T-helper 9 cell (primary cell): ENCODE results near the gene SFTPB.
"Not testable (repeated sequence)": the region's sequence is repeated elsewhere in the genome, so short reads cannot be mapped to it uniquely, and the experiment has no call there.

Source experiments
- DNase-seq: peaks from one replicate; pipeline ENCODE4 v3.0.0-alpha.2; 2020

The SFTPB gene

GRCh38 chr2:85652056-85652455 lies 15.9 kb downstream of the SFTPB start:
- no peak for DNase-seq

GRCh38 chr2:85651097-85651496 lies 16.9 kb downstream of the SFTPB start:
- no peak for DNase-seq

- no peak for DNase-seq
Observed at GRCh38 chr2:85650456-85650855, 17.5 kb downstream of the SFTPB start.

- DNase-seq = no peak
Observed at GRCh38 chr2:85649201-85650190, 18.5 kb downstream of the SFTPB start.

- DNase-seq = no peak
Observed at GRCh38 chr2:85648619-85649018, 19.4 kb downstream of the SFTPB start.

- DNase-seq = no peak
Observed at GRCh38 chr2:85647823-85648526, 20.0 kb downstream of the SFTPB start.

- no peak for DNase-seq
Observed at GRCh38 chr2:85646166-85646565, 21.8 kb downstream of the SFTPB start.

GRCh38 chr2:85644909-85645308 lies 23.1 kb downstream of the SFTPB start:
- no peak for DNase-seq

- no peak for DNase-seq
Observed at GRCh38 chr2:85642725-85643124, 25.3 kb downstream of the SFTPB start.

GRCh38 chr2:85635636-85636035 lies 32.4 kb downstream of the SFTPB start:
- no peak for DNase-seq

GRCh38 chr2:85635011-85635410 lies 33.0 kb downstream of the SFTPB start:
- no peak for DNase-seq

- no peak for DNase-seq
Observed at GRCh38 chr2:85631316-85631715, 36.7 kb downstream of the SFTPB start.

- no peak for DNase-seq
Observed at GRCh38 chr2:85628658-85629057, 39.3 kb downstream of the SFTPB start.

GRCh38 chr2:85623991-85624390 lies 44.0 kb downstream of the SFTPB start:
- DNase-seq = no peak

GRCh38 chr2:85621338-85621737 lies 46.7 kb downstream of the SFTPB start:
- no peak for DNase-seq

GRCh38 chr2:85619617-85620016 lies 48.4 kb downstream of the SFTPB start:
- DNase-seq = no peak

- DNase-seq = not testable (repeated sequence)
Observed at GRCh38 chr2:85617723-85618122, 50.3 kb downstream of the SFTPB start.

- no peak for DNase-seq
Observed at GRCh38 chr2:85615413-85615728, 52.6 kb downstream of the SFTPB start.

GRCh38 chr2:85614757-85615156 lies 53.2 kb downstream of the SFTPB start:
- DNase-seq = not testable (repeated sequence)

- no peak for DNase-seq
Observed at GRCh38 chr2:85613717-85614515, 54.1 kb downstream of the SFTPB start.

- DNase-seq = peak; percentile 79
Observed at GRCh38 chr2:85611705-85612587, 56.1 kb downstream of the SFTPB start, which contains the start of gene C2orf68. C2orf68 (minus strand) TSS chr2:85612066; CDS start chr2:85611984, 82 bp downstream.

- DNase-seq = no peak
Observed at GRCh38 chr2:85611217-85611704, 56.7 kb downstream of the SFTPB start.
